ENCODE data around the gene SUGCT. TPM values are rescaled to one million over a fixed set of nuclear protein-coding genes. Genes with fewer than 3 reads are reported as not detected.
"Not testable (repeated sequence)": the region's sequence is repeated elsewhere in the genome, so short reads cannot be mapped to it uniquely, and the experiment has no call there.

Gene SUGCT
- total RNA-seq, 1 donor from 2014 or later: 4.4 TPM

GRCh38 chr7:40205992-40206391 is 71.2 kb downstream of the SUGCT start:
- TF ChIP-seq CTCF (conservative IDR thresholded peaks at IDR 0.05; ENCODE audit: low read depth, low read length): no peak
- DNase-seq (ENCODE audit: low read depth): no peak
- no peak overlapping the region for H3K4me3 ChIP-seq (ENCODE audit: low read depth, low read length)

GRCh38 chr7:40211276-40212003 is 76.6 kb downstream of the SUGCT start:
- TF ChIP-seq CTCF (conservative IDR thresholded peaks at IDR 0.05; ENCODE audit: low read depth, low read length): no peak
- no peak overlapping the region for H3K4me3 ChIP-seq (ENCODE audit: low read depth, low read length)
- no peak for DNase-seq (ENCODE audit: low read depth)

- no peak overlapping the region for H3K4me3 ChIP-seq (ENCODE audit: low read depth, low read length)
- DNase-seq (ENCODE audit: low read depth): no peak
- TF ChIP-seq CTCF (conservative IDR thresholded peaks at IDR 0.05; ENCODE audit: low read depth, low read length): no peak
These were observed 78.5 kb downstream of the SUGCT start for GRCh38 chr7:40213291-40213690.

- DNase-seq (ENCODE audit: low read depth): no peak
- no peak overlapping the region for H3K4me3 ChIP-seq (ENCODE audit: low read depth, low read length)
- no peak for TF ChIP-seq CTCF (conservative IDR thresholded peaks at IDR 0.05; ENCODE audit: low read depth, low read length)
These were observed 79.1 kb downstream of the SUGCT start for GRCh38 chr7:40213856-40214255.

- DNase-seq (ENCODE audit: low read depth); H3K4me3 ChIP-seq (ENCODE audit: low read depth, low read length): not testable (repeated sequence)
These were observed 83.8 kb downstream of the SUGCT start for GRCh38 chr7:40218612-40219011.

- TF ChIP-seq CTCF (conservative IDR thresholded peaks at IDR 0.05; ENCODE audit: low read depth, low read length): no peak
- H3K4me3 ChIP-seq (ENCODE audit: low read depth, low read length): no peak overlapping the region
- no peak for DNase-seq (ENCODE audit: low read depth)
These were observed 85.1 kb downstream of the SUGCT start for GRCh38 chr7:40219917-40220316.

GRCh38 chr7:40220421-40220911 is 85.7 kb downstream of the SUGCT start:
- no peak for DNase-seq (ENCODE audit: low read depth)
- TF ChIP-seq CTCF (conservative IDR thresholded peaks at IDR 0.05; ENCODE audit: low read depth, low read length): no peak
- no peak overlapping the region for H3K4me3 ChIP-seq (ENCODE audit: low read depth, low read length)
